Activated CD4-positive, alpha-beta memory T cell treated with anti-CD3 and anti-CD28 coated beads for 36 hours (primary cell): Measurements from ENCODE around the gene HPCAL1. TPM values are rescaled to one million over a fixed set of nuclear protein-coding genes. Genes with fewer than 3 reads are reported as not detected.

ENCODE experiments used
- CTCF ChIA-PET: fragments of 350-600 bp; sonication (Branson Sonifier 250); formaldehyde crosslinking; loops from one replicate; lab custom pipeline; 2021; ENCODE audit warnings: antibody characterized with exemption, inconsistent platforms; lab: Charles Lee
- POLR2A ChIA-PET: fragments of 350-600 bp; sonication (Branson Sonifier 250); formaldehyde crosslinking; loops from one replicate; lab custom pipeline; 2021; ENCODE audit warnings: antibody characterized with exemption; lab: Charles Lee
- DNase-seq: peaks from one replicate; pipeline ENCODE4 v3.0.0-alpha.2; 2020
- H3K27ac Mint-ChIP-seq: one replicate; pipeline ENCODE4 v1.8.0; 2021; ENCODE audit warnings: mixed read lengths
- H3K27me3 Mint-ChIP-seq: one replicate; pipeline ENCODE4 v1.8.0; 2021; ENCODE audit warnings: mixed read lengths
- H3K36me3 Mint-ChIP-seq: one replicate; pipeline ENCODE4 v1.8.0; 2021; ENCODE audit warnings: mixed read lengths
- H3K4me1 Mint-ChIP-seq: one replicate; pipeline ENCODE4 v1.8.0; 2021; ENCODE audit warnings: low read depth, mixed read lengths
- H3K4me3 Mint-ChIP-seq: one replicate; pipeline ENCODE4 v1.8.0; 2021; ENCODE audit warnings: mild to moderate bottlenecking, mixed read lengths
- H3K9me3 Mint-ChIP-seq: one replicate; pipeline ENCODE4 v1.8.0; 2021; ENCODE audit warnings: mixed read lengths
- intact Hi-C: fragments of 100-400 bp; cut with micrococcal nuclease; formaldehyde crosslinking; loops from one replicate; pipeline ENCODE4 v1.15.1; 2023
- total RNA-seq, 2 experiments: library from RNA; stranded (reverse); gene quantifications; one replicate each; pipeline ENCODE4 v1.2.3, GENCODE V29; 2021

HPCAL1 gene
- total RNA-seq, 2 experiments from 2014 or later, result 82.2 to 82.6 TPM

- no peaks in the 10 kb centered on the region for H3K9me3 Mint-ChIP-seq
- DNase-seq, result peak; percentile 48
- intact Hi-C loops, result no loop called here
- H3K4me1 Mint-ChIP-seq, result peaks cover 72% of the 10 kb centered on the region
- CTCF ChIA-PET, result interaction anchor here (1.0 kb wide), 1 partner anchor 33 kb away, joined by 5 read pairs; no protein-coding TSS in a partner anchor
- H3K4me3 Mint-ChIP-seq, result no peak overlapping the region
- H3K27ac Mint-ChIP-seq, result peak overlapping the region; percentile 34
- no peaks in the 10 kb centered on the region for H3K36me3 Mint-ChIP-seq
- POLR2A ChIA-PET, result no interaction called here
- no peaks in the 10 kb centered on the region for H3K27me3 Mint-ChIP-seq
Observed at GRCh38 chr2:10375570-10376281, 73.0 kb downstream of the HPCAL1 start.

- H3K4me3 Mint-ChIP-seq, result no peak overlapping the region
Observed at GRCh38 chr2:10377052-10377746, 74.5 kb downstream of the HPCAL1 start.

GRCh38 chr2:10377747-10378085 lies 75.0 kb downstream of the HPCAL1 start:
- peaks cover 86% of the 10 kb centered on the region for H3K4me1 Mint-ChIP-seq
- no peaks in the 10 kb centered on the region for H3K36me3 Mint-ChIP-seq
- POLR2A ChIA-PET, result interaction anchor here (1.1 kb wide), 1 partner anchor 13 kb away, joined by 5 read pairs; no protein-coding TSS in a partner anchor
- H3K9me3 Mint-ChIP-seq, result no peaks in the 10 kb centered on the region
- no peak overlapping the region for H3K27ac Mint-ChIP-seq
- CTCF ChIA-PET, result no interaction called here
- no peak for DNase-seq
- H3K27me3 Mint-ChIP-seq, result no peaks in the 10 kb centered on the region
- H3K4me3 Mint-ChIP-seq, result no peak overlapping the region
- intact Hi-C loops, result no loop called here

More at GRCh38 chr2:10377052-10377746, 74.5 kb downstream of the HPCAL1 start:
- H3K4me1 Mint-ChIP-seq, result peaks cover 83% of the 10 kb centered on the region
- intact Hi-C loops, result no loop called here
- H3K36me3 Mint-ChIP-seq, result no peaks in the 10 kb centered on the region
- no peaks in the 10 kb centered on the region for H3K9me3 Mint-ChIP-seq
- ChIA-PET POLR2A (no interaction called here), CTCF (no interaction called here)
- no peak overlapping the region for H3K27ac Mint-ChIP-seq
- H3K27me3 Mint-ChIP-seq, result no peaks in the 10 kb centered on the region
- no peak for DNase-seq

GRCh38 chr2:10378189-10378588 lies 75.5 kb downstream of the HPCAL1 start:
- Mint-ChIP-seq H3K9me3 (no peaks in the 10 kb centered on the region), H3K4me1 (peaks cover 86% of the 10 kb centered on the region), H3K27me3 (no peaks in the 10 kb centered on the region), H3K4me3 (no peak overlapping the region), H3K27ac (peak overlapping the region; percentile 43), H3K36me3 (no peaks in the 10 kb centered on the region)
- ChIA-PET CTCF (no interaction called here), POLR2A (interaction anchor here (1.1 kb wide), 1 partner anchor 14 kb away, joined by 5 read pairs; no protein-coding TSS in a partner anchor)
- intact Hi-C loops, result no loop called here
- peak; percentile 48 for DNase-seq

GRCh38 chr2:10380048-10380926 lies 77.6 kb downstream of the HPCAL1 start:
- POLR2A ChIA-PET, result no interaction called here
- Mint-ChIP-seq H3K27me3 (no peaks in the 10 kb centered on the region), H3K27ac (peak overlapping the region; percentile 31), H3K4me3 (no peak overlapping the region), H3K36me3 (no peaks in the 10 kb centered on the region), H3K4me1 (peaks cover 89% of the 10 kb centered on the region), H3K9me3 (no peaks in the 10 kb centered on the region)
- peak; percentile 17 for DNase-seq
- CTCF ChIA-PET, result interaction anchor here (0.7 to 1.3 kb wide), 3 partner anchors 28 to 75 kb away, joined by 3 to 8 read pairs (median 4); no protein-coding TSS in a partner anchor
- intact Hi-C loops, result no loop called here

- H3K27me3 Mint-ChIP-seq, result no peaks in the 10 kb centered on the region
- CTCF ChIA-PET, result interaction anchor here (1.1 to 2.5 kb wide), 3 partner anchors 21 to 53 kb away, joined by 3 to 25 read pairs (median 3); no protein-coding TSS in a partner anchor
- peak overlapping the region; percentile 27 for H3K4me3 Mint-ChIP-seq
- no peak for DNase-seq
- H3K36me3 Mint-ChIP-seq, result no peaks in the 10 kb centered on the region
- no peak overlapping the region for H3K27ac Mint-ChIP-seq
- POLR2A ChIA-PET, result interaction anchor here (1.1 to 1.2 kb wide), 2 partner anchors 27 to 50 kb away, joined by 3 to 5 read pairs; no protein-coding TSS in a partner anchor
- peaks cover 91% of the 10 kb centered on the region for H3K4me1 Mint-ChIP-seq
- no peaks in the 10 kb centered on the region for H3K9me3 Mint-ChIP-seq
- intact Hi-C loops, result loop anchor here (1.0 to 2.0 kb wide), 3 partner anchors 19 to 51 kb away; no protein-coding TSS in a partner anchor
Observed at GRCh38 chr2:10381997-10382353, 79.3 kb downstream of the HPCAL1 start.

GRCh38 chr2:10382354-10383061 lies 79.8 kb downstream of the HPCAL1 start:
- H3K4me3 Mint-ChIP-seq, result peak overlapping the region; percentile 27
- intact Hi-C loops, result loop anchor here (1.0 to 2.0 kb wide), 3 partner anchors 18 to 52 kb away; no protein-coding TSS in a partner anchor
- no peaks in the 10 kb centered on the region for H3K36me3 Mint-ChIP-seq
- ChIA-PET POLR2A (interaction anchor here (1.1 to 1.2 kb wide), 2 partner anchors 26 to 50 kb away, joined by 3 to 5 read pairs; no protein-coding TSS in a partner anchor), CTCF (interaction anchor here (1.0 to 2.5 kb wide), 4 partner anchors 20 to 53 kb away, joined by 3 to 25 read pairs (median 3); no protein-coding TSS in a partner anchor)
- no peaks in the 10 kb centered on the region for H3K27me3 Mint-ChIP-seq
- H3K9me3 Mint-ChIP-seq, result no peaks in the 10 kb centered on the region
- peaks cover 89% of the 10 kb centered on the region for H3K4me1 Mint-ChIP-seq
- peak; percentile 52 for DNase-seq
- no peak overlapping the region for H3K27ac Mint-ChIP-seq

GRCh38 chr2:10383960-10384734 lies 81.4 kb downstream of the HPCAL1 start:
- H3K4me1 Mint-ChIP-seq, result peaks cover 84% of the 10 kb centered on the region
- no peaks in the 10 kb centered on the region for H3K9me3 Mint-ChIP-seq
- H3K27ac Mint-ChIP-seq, result no peak overlapping the region
- ChIA-PET POLR2A (no interaction called here), CTCF (interaction anchor here (1.1 to 1.5 kb wide), 2 partner anchors 24 to 56 kb away, joined by 3 to 4 read pairs; no protein-coding TSS in a partner anchor)
- H3K27me3 Mint-ChIP-seq, result no peaks in the 10 kb centered on the region
- intact Hi-C loops, result loop anchor here (2.0 kb wide), 2 partner anchors 17 to 53 kb away; no protein-coding TSS in a partner anchor
- no peak overlapping the region for H3K4me3 Mint-ChIP-seq
- no peaks in the 10 kb centered on the region for H3K36me3 Mint-ChIP-seq
- no peak for DNase-seq

- no peak overlapping the region for H3K4me3 Mint-ChIP-seq
- POLR2A ChIA-PET, result no interaction called here
Observed at GRCh38 chr2:10385501-10385900, 82.8 kb downstream of the HPCAL1 start.

GRCh38 chr2:10385933-10386773 lies 83.4 kb downstream of the HPCAL1 start:
- H3K27me3 Mint-ChIP-seq, result no peaks in the 10 kb centered on the region
- no peaks in the 10 kb centered on the region for H3K36me3 Mint-ChIP-seq
- H3K4me3 Mint-ChIP-seq, result no peak overlapping the region
- no peak for DNase-seq
- H3K4me1 Mint-ChIP-seq, result peaks cover 82% of the 10 kb centered on the region
- peak overlapping the region; percentile 65 for H3K27ac Mint-ChIP-seq
- ChIA-PET CTCF (no interaction called here), POLR2A (no interaction called here)
- H3K9me3 Mint-ChIP-seq, result no peaks in the 10 kb centered on the region
- intact Hi-C loops, result no loop called here

More at GRCh38 chr2:10385501-10385900, 82.8 kb downstream of the HPCAL1 start:
- Mint-ChIP-seq H3K9me3 (no peaks in the 10 kb centered on the region), H3K36me3 (no peaks in the 10 kb centered on the region), H3K27me3 (no peaks in the 10 kb centered on the region), H3K4me1 (peaks cover 84% of the 10 kb centered on the region), H3K27ac (no peak overlapping the region)
- CTCF ChIA-PET, result interaction anchor here (1.1 to 1.5 kb wide), 2 partner anchors 23 to 57 kb away, joined by 3 to 4 read pairs; no protein-coding TSS in a partner anchor
- DNase-seq, result no peak
- intact Hi-C loops, result no loop called here
